GM12892 (cell line): ENCODE measurements around the gene SFRP5.

Source experiments
- POLR2A ChIP-seq: IDR thresholded peaks from 2 replicates; pipeline ENCODE4 v1.6.1; 2011; ENCODE audit warnings: low read depth, low read length, control low read depth
- POLR2AphosphoS5 ChIP-seq: IDR thresholded peaks from 2 replicates; pipeline ENCODE4 v1.6.1; 2011; ENCODE audit warnings: low read depth, low read length, control low read depth

GRCh38 chr10:97779492-97779891 lies 7.7 kb upstream of the SFRP5 start:
- TF ChIP-seq POLR2A (no peak), POLR2AphosphoS5 (no peak)
